H9 (cell line): Measurements from ENCODE around the gene SLCO1B1. TPM values are rescaled to one million over a fixed set of nuclear protein-coding genes. Genes with fewer than 3 reads are reported as not detected.

Experiments
- DNase-seq: peaks from one replicate; pipeline ENCODE4 v3.0.0-alpha.2; 2017
- H2AFZ ChIP-seq: one replicate; pipeline ENCODE4 v1.6.1; 2013; ENCODE audit warnings: mild to moderate bottlenecking, low read length, control low read depth, moderate library complexity
- H2AK5ac ChIP-seq: 2 replicates; pipeline ENCODE4 v1.6.1; 2013; ENCODE audit warnings: low read length, control low read depth, mixed read lengths; ENCODE audit not compliant: insufficient read length
- H2BK120ac ChIP-seq: one replicate; pipeline ENCODE4 v1.6.1; 2013; ENCODE audit warnings: low read depth, mild to moderate bottlenecking, low read length, control low read depth, inconsistent platforms; ENCODE audit not compliant: poor library complexity, severe bottlenecking
- H2BK12ac ChIP-seq: 2 replicates; pipeline ENCODE4 v1.6.1; 2013; ENCODE audit warnings: low read length, control low read depth, mixed read lengths, low read depth; ENCODE audit not compliant: insufficient read length
- H2BK15ac ChIP-seq: 2 replicates; pipeline ENCODE4 v1.6.1; 2013; ENCODE audit warnings: low read depth, low read length, control low read depth
- H2BK20ac ChIP-seq: one replicate; pipeline ENCODE4 v1.6.1; 2013; ENCODE audit warnings: low read depth, mild to moderate bottlenecking, low read length, control low read depth, inconsistent platforms; ENCODE audit not compliant: poor library complexity, severe bottlenecking
- H2BK5ac ChIP-seq: 2 replicates; pipeline ENCODE4 v1.6.1; 2013; ENCODE audit warnings: low read length, control low read depth, mixed read lengths; ENCODE audit not compliant: insufficient read length
- H3K14ac ChIP-seq: 2 replicates; pipeline ENCODE4 v1.6.1; 2013; ENCODE audit warnings: low read length, control low read depth; ENCODE audit not compliant: insufficient read depth
- H3K18ac ChIP-seq: 2 replicates; pipeline ENCODE4 v1.6.1; 2013; ENCODE audit warnings: low read depth, mild to moderate bottlenecking, mixed read lengths, low read length, control low read depth; ENCODE audit not compliant: insufficient read length
- H3K23ac ChIP-seq: 2 replicates; pipeline ENCODE4 v1.6.1; 2013; ENCODE audit warnings: low read length, control low read depth, mixed read lengths, low read depth; ENCODE audit not compliant: insufficient read length
- H3K23me2 ChIP-seq: 2 replicates; pipeline ENCODE4 v1.6.1; 2013; ENCODE audit warnings: low read depth, mild to moderate bottlenecking, mixed read lengths, low read length, control low read depth; ENCODE audit not compliant: insufficient read length, poor library complexity, severe bottlenecking
- H3K27ac ChIP-seq: 2 replicates; pipeline ENCODE4 v1.5.1; 2013; ENCODE audit warnings: low read length, control low read depth, mixed read lengths, low read depth; ENCODE audit not compliant: insufficient read length
- H3K27me3 ChIP-seq: 2 replicates; pipeline ENCODE4 v1.6.1; 2013; ENCODE audit warnings: low read length, control low read depth, inconsistent platforms; ENCODE audit not compliant: insufficient read depth
- H3K4ac ChIP-seq: 2 replicates; pipeline ENCODE4 v1.6.1; 2013; ENCODE audit warnings: low read depth, mild to moderate bottlenecking, control low read depth, inconsistent platforms, low read length, moderate library complexity
- H3K4me1 ChIP-seq: 2 replicates; pipeline ENCODE4 v1.6.1; 2013; ENCODE audit warnings: low read length, control low read depth, inconsistent platforms; ENCODE audit not compliant: insufficient read depth
- H3K4me2 ChIP-seq: 2 replicates; pipeline ENCODE4 v1.6.1; 2013; ENCODE audit warnings: low read length, control low read depth, mixed read lengths; ENCODE audit not compliant: insufficient read length, insufficient read depth
- H3K56ac ChIP-seq: 2 replicates; pipeline ENCODE4 v1.6.1; 2013; ENCODE audit warnings: low read depth, mild to moderate bottlenecking, mixed read lengths, low read length, control low read depth; ENCODE audit not compliant: insufficient read length
- H3K79me1 ChIP-seq: 2 replicates; pipeline ENCODE4 v1.6.1; 2013; ENCODE audit warnings: low read depth, mild to moderate bottlenecking, moderate library complexity, low read length, control low read depth, inconsistent platforms; ENCODE audit not compliant: insufficient read depth, poor library complexity, severe bottlenecking
- H3K79me2 ChIP-seq: 2 replicates; pipeline ENCODE4 v1.6.1; 2013; ENCODE audit warnings: low read length, control low read depth, inconsistent platforms; ENCODE audit not compliant: insufficient read depth
- H3K9ac ChIP-seq: 2 replicates; pipeline ENCODE4 v1.6.1; 2013; ENCODE audit warnings: low read length, control low read depth, mixed read lengths; ENCODE audit not compliant: insufficient read length; ENCODE audit errors: extremely low read depth
- H3K9me3 ChIP-seq: one replicate; pipeline ENCODE4 v1.6.1; 2013; ENCODE audit warnings: low read depth, low read length, inconsistent platforms; ENCODE audit not compliant: control insufficient read depth
- H3T11ph ChIP-seq: one replicate; pipeline ENCODE4 v1.6.1; 2013; ENCODE audit warnings: mild to moderate bottlenecking, low read length, control low read depth, inconsistent platforms
- H4K20me1 ChIP-seq: one replicate; pipeline ENCODE4 v1.6.1; 2013; ENCODE audit not compliant: control insufficient read depth, insufficient read length, insufficient read depth
- H4K5ac ChIP-seq: 2 replicates; pipeline ENCODE4 v1.6.1; 2013; ENCODE audit warnings: low read depth, mild to moderate bottlenecking, mixed read lengths, low read length, control low read depth; ENCODE audit not compliant: insufficient read length
- H4K8ac ChIP-seq: replicated peaks from 2 replicates; pipeline ENCODE4 v1.6.1; 2013; ENCODE audit warnings: low read length, control low read depth, mixed read lengths, low read depth; ENCODE audit not compliant: insufficient read length
- H4K91ac ChIP-seq: 2 replicates; pipeline ENCODE4 v1.6.1; 2013; ENCODE audit warnings: low read depth, mild to moderate bottlenecking, moderate library complexity, mixed read lengths, low read length, control low read depth; ENCODE audit not compliant: insufficient read length
- H3K27ac Mint-ChIP-seq, 3 experiments: 2 replicates in 2 of 3; 3 replicates in 1 of 3; pipeline ENCODE4 v1.8.0; 2020 to 2021; ENCODE audit warnings: mixed read lengths in 3 of 3, mild to moderate bottlenecking in 1 of 3, moderate library complexity in 1 of 3
- H3K27me3 Mint-ChIP-seq: 2 replicates; pipeline ENCODE4 v1.8.0; 2021; ENCODE audit warnings: low read depth, mild to moderate bottlenecking, moderate library complexity, mixed read lengths
- H3K36me3 Mint-ChIP-seq, 3 experiments: 2 replicates in 2 of 3; 3 replicates in 1 of 3; pipeline ENCODE4 v1.8.0; 2020 to 2021; ENCODE audit warnings: low read depth in 3 of 3, mixed read lengths in 3 of 3; ENCODE audit not compliant: insufficient read depth in 1 of 3
- H3K4me1 Mint-ChIP-seq, 2 experiments: 2 replicates each; pipeline ENCODE4 v1.8.0; 2020; ENCODE audit warnings: mixed read lengths in 2 of 2
- H3K4me3 Mint-ChIP-seq, 2 experiments: 2 replicates in 1 of 2; 3 replicates in 1 of 2; pipeline ENCODE4 v1.8.0; 2020 to 2021; ENCODE audit warnings: mild to moderate bottlenecking in 2 of 2, mixed read lengths in 2 of 2, moderate library complexity in 1 of 2
- H3K9me3 Mint-ChIP-seq, 2 experiments: 2 replicates in 1 of 2; 3 replicates in 1 of 2; pipeline ENCODE4 v1.8.0; 2020; ENCODE audit warnings: mild to moderate bottlenecking in 2 of 2, mixed read lengths in 2 of 2, moderate library complexity in 1 of 2
- WGBS: extraction: QIAGEN DNeasy Blood & Tissue Kit; methylation state at CpG from one replicate; pipeline ENCODE4 v1.1.7; 2013; ENCODE audit warnings: missing lambda C conversion rate, low lambda C conversion rate, mixed read lengths; ENCODE audit not compliant: insufficient read length; ENCODE audit errors: extremely low coverage; 5-methylcytosine and 5-hydroxymethylcytosine counted together
- total RNA-seq: library from RNA; stranded (reverse); gene quantifications from 2 replicates; pipeline ENCODE4 v1.2.1, GENCODE V29; 2021
- TF ChIP-seq, protein P1 (sequence below): fragments of 200-600 bp; sonication (generic); conservative IDR thresholded peaks from 3 replicates; pipeline ENCODE4 v1.8.0; 2021; ENCODE audit warnings: antibody characterized with exemption, mild to moderate bottlenecking

The SLCO1B1 gene
- total RNA-seq, 1 experiment from 2014 or later, result 0.09 TPM

DNA sequence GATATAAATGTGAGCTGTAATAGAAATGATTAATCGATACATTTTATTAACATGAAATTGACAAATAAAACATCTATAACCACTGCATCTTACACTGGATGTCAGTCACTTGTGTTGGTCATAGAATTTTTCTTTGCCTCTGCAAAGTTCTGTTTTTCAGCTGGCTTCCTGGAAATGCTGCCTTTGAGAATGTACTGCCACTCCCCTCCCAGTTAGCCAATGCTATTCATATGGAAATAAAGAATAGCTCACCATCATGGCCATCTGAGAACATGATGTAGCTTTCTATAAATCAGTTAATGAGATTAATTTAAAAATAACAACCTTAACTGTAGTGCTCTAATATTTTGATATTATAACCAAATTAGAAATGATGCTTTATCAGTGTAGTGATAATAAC, 41.1 kb downstream of the SLCO1B1 start:
- Histone ChIP-seq H3K4me1 (no peaks in the 10 kb centered on the region), H3K18ac (no peak overlapping the region), H3K9ac (no peak overlapping the region), H2BK12ac (no peak overlapping the region), H3K56ac (no peak overlapping the region), H2AFZ (no peak overlapping the region), H3K23me2 (no peaks in the 10 kb centered on the region), H2BK120ac (no peak overlapping the region), H3K4me2 (no peak overlapping the region), H3K27me3 (no peaks in the 10 kb centered on the region), H3K9me3 (no peaks in the 10 kb centered on the region), H4K8ac (no peak overlapping the region), H2AK5ac (no peak overlapping the region), H3K23ac (no peak overlapping the region), H4K91ac (no peak overlapping the region), H2BK15ac (no peak overlapping the region), H4K20me1 (no peaks in the 10 kb centered on the region), H3T11ph (no peak overlapping the region), H3K4ac (no peak overlapping the region), H2BK5ac (no peak overlapping the region), H3K79me1 (no peaks in the 10 kb centered on the region), H3K14ac (no peak overlapping the region), H3K27ac (no peak overlapping the region), H4K5ac (no peak overlapping the region), H2BK20ac (no peak overlapping the region), H3K79me2 (no peaks in the 10 kb centered on the region)
- no CpG with 5 or more reads among the region's 1 CpG for WGBS
- Mint-ChIP-seq H3K27me3 (no peaks in the 10 kb centered on the region), H3K4me1 (peaks cover 8 to 17% of the 10 kb centered on the region in 2 experiments), H3K4me3 (no peak overlapping the region), H3K36me3 (no peaks in the 10 kb centered on the region), H3K9me3 (no peaks in the 10 kb centered on the region; a peak in 1 of 5 replicates), H3K27ac (no peak overlapping the region)
- DNase-seq, result no peak
- TF ChIP-seq, protein P1, sequence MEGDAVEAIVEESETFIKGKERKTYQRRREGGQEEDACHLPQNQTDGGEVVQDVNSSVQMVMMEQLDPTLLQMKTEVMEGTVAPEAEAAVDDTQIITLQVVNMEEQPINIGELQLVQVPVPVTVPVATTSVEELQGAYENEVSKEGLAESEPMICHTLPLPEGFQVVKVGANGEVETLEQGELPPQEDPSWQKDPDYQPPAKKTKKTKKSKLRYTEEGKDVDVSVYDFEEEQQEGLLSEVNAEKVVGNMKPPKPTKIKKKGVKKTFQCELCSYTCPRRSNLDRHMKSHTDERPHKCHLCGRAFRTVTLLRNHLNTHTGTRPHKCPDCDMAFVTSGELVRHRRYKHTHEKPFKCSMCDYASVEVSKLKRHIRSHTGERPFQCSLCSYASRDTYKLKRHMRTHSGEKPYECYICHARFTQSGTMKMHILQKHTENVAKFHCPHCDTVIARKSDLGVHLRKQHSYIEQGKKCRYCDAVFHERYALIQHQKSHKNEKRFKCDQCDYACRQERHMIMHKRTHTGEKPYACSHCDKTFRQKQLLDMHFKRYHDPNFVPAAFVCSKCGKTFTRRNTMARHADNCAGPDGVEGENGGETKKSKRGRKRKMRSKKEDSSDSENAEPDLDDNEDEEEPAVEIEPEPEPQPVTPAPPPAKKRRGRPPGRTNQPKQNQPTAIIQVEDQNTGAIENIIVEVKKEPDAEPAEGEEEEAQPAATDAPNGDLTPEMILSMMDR, result no peak
